ENCODE data around the gene KCNIP2. TPM values are rescaled to one million over a fixed set of nuclear protein-coding genes. Genes with fewer than 3 reads are reported as not detected.

The KCNIP2 gene
- total RNA-seq, 3 donors from 2014 or later: 11.9 to 90.4 (median 20.6) TPM

GRCh38 chr10:101841826-101842225, 1.8 kb downstream of the KCNIP2 start:
- TF ChIP-seq POLR2AphosphoS5 (IDR thresholded peaks at IDR 0.05) (no peak), CTCF (IDR thresholded peaks at IDR 0.05) (no peak), POLR2A (IDR thresholded peaks at IDR 0.05) (no peak)
- intact Hi-C loops (cut with DNase I; ENCODE audit: low total_unique reads): no loop called here
- Histone ChIP-seq H3K4me1 (peaks cover 0 to 14% of the 10 kb centered on the region in 2 donors), H3K27me3 (no peaks in the 10 kb centered on the region), H3K36me3 (no peaks in the 10 kb centered on the region), H3K4me3 (no peak overlapping the region), H3K9me3 (no peaks in the 10 kb centered on the region), H3K27ac (no peak overlapping the region)
- DNase-seq (ENCODE audit: low spot score in 2 of 2): no peak

- intact Hi-C loops (cut with DNase I; ENCODE audit: low total_unique reads): no loop called here
- no peak for TF ChIP-seq POLR2AphosphoS5 (IDR thresholded peaks at IDR 0.05)
- peak; percentile 52 to 80 (median 69) for TF ChIP-seq CTCF (IDR thresholded peaks at IDR 0.05)
- peak overlapping the region; percentile 29 to 60 (median 36) for H3K4me3 ChIP-seq
- peaks cover 0 to 14% of the 10 kb centered on the region in 2 donors for H3K4me1 ChIP-seq
- no peaks in the 10 kb centered on the region for H3K9me3 ChIP-seq
- H3K36me3 ChIP-seq: no peaks in the 10 kb centered on the region
- no peaks in the 10 kb centered on the region for H3K27me3 ChIP-seq
- H3K27ac ChIP-seq: no peak overlapping the region
- peak; percentile 57 to 73 for DNase-seq (ENCODE audit: low spot score in 2 of 2)
Observed at GRCh38 chr10:101840741-101841453, 2.7 kb downstream of the KCNIP2 start.

- peak overlapping the region; percentile 20 to 60 (median 36) for H3K4me3 ChIP-seq
- intact Hi-C loops (cut with DNase I; ENCODE audit: low total_unique reads): no loop called here
Observed at GRCh38 chr10:101840102-101840684, 3.4 kb downstream of the KCNIP2 start.

GRCh38 chr10:101839416-101840063, 4.1 kb downstream of the KCNIP2 start:
- H3K27ac ChIP-seq: no peak overlapping the region
- H3K9me3 ChIP-seq: no peaks in the 10 kb centered on the region
- no peak for DNase-seq (ENCODE audit: low spot score in 2 of 2)
- peak overlapping the region; percentile 20 to 60 (median 36) for H3K4me3 ChIP-seq
- H3K4me1 ChIP-seq: peaks cover 0 to 14% of the 10 kb centered on the region in 2 donors
- H3K36me3 ChIP-seq: no peaks in the 10 kb centered on the region
- intact Hi-C loops (cut with DNase I; ENCODE audit: low total_unique reads): no loop called here
- H3K27me3 ChIP-seq: no peaks in the 10 kb centered on the region
- TF ChIP-seq POLR2AphosphoS5 (IDR thresholded peaks at IDR 0.05): no peak
- TF ChIP-seq CTCF (IDR thresholded peaks at IDR 0.05): no peak

More at GRCh38 chr10:101840102-101840684, 3.4 kb downstream of the KCNIP2 start:
- DNase-seq (ENCODE audit: low spot score in 2 of 2): no peak
- H3K4me1 ChIP-seq: peaks cover 0 to 14% of the 10 kb centered on the region in 2 donors
- H3K9me3 ChIP-seq: no peaks in the 10 kb centered on the region
- no peaks in the 10 kb centered on the region for H3K36me3 ChIP-seq
- no peak for TF ChIP-seq POLR2AphosphoS5 (IDR thresholded peaks at IDR 0.05)
- TF ChIP-seq POLR2A (IDR thresholded peaks at IDR 0.05): no peak
- TF ChIP-seq CTCF (IDR thresholded peaks at IDR 0.05): no peak
- H3K27me3 ChIP-seq: no peaks in the 10 kb centered on the region
- no peak overlapping the region for H3K27ac ChIP-seq

GRCh38 chr10:101839002-101839401, 4.6 kb downstream of the KCNIP2 start:
- Histone ChIP-seq H3K9me3 (no peaks in the 10 kb centered on the region), H3K36me3 (no peaks in the 10 kb centered on the region), H3K27ac (no peak overlapping the region), H3K27me3 (no peaks in the 10 kb centered on the region), H3K4me3 (no peak overlapping the region), H3K4me1 (peaks cover 0 to 14% of the 10 kb centered on the region in 2 donors)
- no peak for DNase-seq (ENCODE audit: low spot score in 2 of 2)
- intact Hi-C loops (cut with DNase I; ENCODE audit: low total_unique reads): no loop called here
- TF ChIP-seq CTCF (IDR thresholded peaks at IDR 0.05): no peak
